Adrenal gland (tissue), 12 donors: Measurements from ENCODE around the gene EHMT1. TPM values are rescaled to one million over a fixed set of nuclear protein-coding genes. Genes with fewer than 3 reads are reported as not detected.

Experiments used
- DNase-seq, 7 donors: peaks; one replicate each; pipeline ENCODE4 v3.0.0-alpha.2; 2019 to 2020
- H3K27ac ChIP-seq, 5 donors: fragments of 200-600 bp; sonication (generic) in 4 of 5; 1 replicate in 3 of 5; 2 replicates in 2 of 5; pipeline versions ENCODE4 v1.5.1 to v1.8.0; 2016 to 2020; ENCODE audit warnings: mild to moderate bottlenecking in 1 of 5
- H3K27me3 ChIP-seq: fragments of 200-600 bp; 2 replicates; pipeline ENCODE4 v1.8.0; 2021
- H3K36me3 ChIP-seq, 2 donors: fragments of 200-600 bp; replicated peaks in 1 of 2; 1 replicate in 1 of 2; 2 replicates in 1 of 2; pipeline versions ENCODE4 v1.5.1 to v1.8.0; 2018 to 2022
- H3K4me1 ChIP-seq, 2 donors: fragments of 200-600 bp; replicated peaks in 1 of 2; 1 replicate in 1 of 2; 2 replicates in 1 of 2; pipeline versions ENCODE4 v1.5.1 to v1.8.0; 2018 to 2021
- H3K4me3 ChIP-seq, 4 donors: fragments of 200-600 bp; sonication (generic) in 3 of 4; one replicate each; pipeline ENCODE4 v1.5.1; 2016 to 2018
- H3K9me3 ChIP-seq, 3 donors: fragments of 200-600 bp; sonication (generic) in 1 of 3; replicated peaks in 1 of 3; 1 replicate in 2 of 3; 2 replicates in 1 of 3; pipeline versions ENCODE4 v1.5.1 to v1.8.0; 2016 to 2021
- POLR2A ChIP-seq, 2 donors: fragments of 450-650 bp; IDR thresholded peaks; one replicate each; pipeline ENCODE4 v1.6.1; 2017; ENCODE audit warnings: antibody characterized with exemption in 2 of 2, mild to moderate bottlenecking in 2 of 2, moderate library complexity in 1 of 2
- WGBS, 4 donors: extraction: QIAGEN DNeasy Blood & Tissue Kit in 2 of 4; methylation state at CpG; one replicate each; pipeline versions ENCODE4 v1.1.5 to v1.1.7; 2013 to 2017; 5-methylcytosine and 5-hydroxymethylcytosine counted together
- intact Hi-C, 2 donors: fragments of 100-400 bp; cut with DNase I; formaldehyde crosslinking; loops; one replicate each; pipeline versions ENCODE4 v1.14.1 to v1.15.0; 2022 to 2023
- polyA plus RNA-seq, 3 donors: library from polyadenylated mRNA; stranded (reverse); fragments of 200-250 nt in 2 of 3; fragments of 350-450 nt in 1 of 3; fragmentation: Illumina TruSeq in 1 of 3; extraction: RNeasy Lipid Tissue Mini Kit (QIAGEN cat#74804) in 1 of 3; gene quantifications; one replicate each; pipeline ENCODE4 v1.2.3, GENCODE V29; 2013 to 2014
- total RNA-seq, 9 donors: library from RNA; depleted of rRNA in 4 of 9; stranded (reverse); fragments of >200 nt in 4 of 9; fragments of 120-200 nt in 1 of 9; fragmentation: NEBNext Ultra II Directional in 1 of 9; extraction: Animal tissue kit (Norgen Biotek cat#: 25700) in 1 of 9; gene quantifications; one replicate each; pipeline versions ENCODE4 v1.1.0 to v1.2.4, GENCODE V29; 2013 to 2023
- TF ChIP-seq, protein P1 (sequence below), 6 experiments: fragments of 450-650 bp in 4 of 6; fragments of 200-600 bp in 2 of 6; sonication (generic) in 1 of 6; IDR thresholded peaks; 1 replicate in 5 of 6; 2 replicates in 1 of 6; pipeline versions ENCODE4 v1.5.1 to v1.8.0; 2016 to 2021; ENCODE audit warnings: antibody characterized with exemption in 6 of 6, mild to moderate bottlenecking in 2 of 6, moderate library complexity in 1 of 6
- donor health status: healthy with polysubstance abuse.
- donor health status: Bipolar disorder and iron deficiency.
- donor health status: DM: yes; HTN: yes; CAD: no.
- donor health status: DM: no; HTN: no; CAD: no.
- donor health status: DM: no; HTN: no; CAD: no.
- donor health status: DM: yes; HTN: yes; CAD: no.

EHMT1 gene
- total and polyA plus RNA-seq, 12 donors, result 42.0 to 171 (median 71.0) TPM

DNA sequence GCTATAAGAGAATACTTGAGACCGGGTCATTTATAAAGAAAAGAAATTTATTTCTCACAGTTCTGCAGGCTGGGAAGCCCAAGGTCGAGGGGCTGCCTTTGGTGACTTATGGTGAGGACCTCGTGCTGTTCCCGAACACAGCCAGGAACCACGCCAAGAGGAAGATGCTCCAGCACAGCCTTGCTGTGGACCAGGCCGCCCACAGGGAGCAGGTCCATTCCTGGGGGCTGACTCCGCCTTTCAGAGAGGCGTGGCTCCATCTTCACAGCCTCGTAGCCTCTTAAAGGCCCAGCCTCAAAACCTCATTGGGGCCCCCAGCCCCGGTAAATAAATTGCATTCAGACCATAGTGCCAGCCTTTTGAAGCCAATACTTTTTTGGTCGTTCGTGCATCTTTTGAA, 165.2 kb downstream of the EHMT1 start:
- peaks cover 0 to 52% of the 10 kb centered on the region in 2 donors for H3K36me3 ChIP-seq

GRCh38 chr9:137784641-137785513, 166.1 kb downstream of the EHMT1 start:
- H3K9me3 ChIP-seq, result no peaks in the 10 kb centered on the region
- no peak overlapping the region for H3K4me3 ChIP-seq
- intact Hi-C loops, result no loop called here
- H3K27ac ChIP-seq, result no peak overlapping the region
- H3K36me3 ChIP-seq, result peaks cover 0 to 44% of the 10 kb centered on the region in 2 donors
- WGBS, 4 donors, result 82 to 88% (median 84%) methylated on average over 18 to 20 of the region's 20 CpGs
- H3K27me3 ChIP-seq, result no peaks in the 10 kb centered on the region
- no peaks in the 10 kb centered on the region for H3K4me1 ChIP-seq
- no peak for DNase-seq
- TF ChIP-seq, protein P1, sequence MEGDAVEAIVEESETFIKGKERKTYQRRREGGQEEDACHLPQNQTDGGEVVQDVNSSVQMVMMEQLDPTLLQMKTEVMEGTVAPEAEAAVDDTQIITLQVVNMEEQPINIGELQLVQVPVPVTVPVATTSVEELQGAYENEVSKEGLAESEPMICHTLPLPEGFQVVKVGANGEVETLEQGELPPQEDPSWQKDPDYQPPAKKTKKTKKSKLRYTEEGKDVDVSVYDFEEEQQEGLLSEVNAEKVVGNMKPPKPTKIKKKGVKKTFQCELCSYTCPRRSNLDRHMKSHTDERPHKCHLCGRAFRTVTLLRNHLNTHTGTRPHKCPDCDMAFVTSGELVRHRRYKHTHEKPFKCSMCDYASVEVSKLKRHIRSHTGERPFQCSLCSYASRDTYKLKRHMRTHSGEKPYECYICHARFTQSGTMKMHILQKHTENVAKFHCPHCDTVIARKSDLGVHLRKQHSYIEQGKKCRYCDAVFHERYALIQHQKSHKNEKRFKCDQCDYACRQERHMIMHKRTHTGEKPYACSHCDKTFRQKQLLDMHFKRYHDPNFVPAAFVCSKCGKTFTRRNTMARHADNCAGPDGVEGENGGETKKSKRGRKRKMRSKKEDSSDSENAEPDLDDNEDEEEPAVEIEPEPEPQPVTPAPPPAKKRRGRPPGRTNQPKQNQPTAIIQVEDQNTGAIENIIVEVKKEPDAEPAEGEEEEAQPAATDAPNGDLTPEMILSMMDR (IDR thresholded peaks at IDR 0.05), result no peak
- TF ChIP-seq POLR2A (IDR thresholded peaks at IDR 0.05), result no peak

More for the DNA sequence above, 165.2 kb downstream of the EHMT1 start:
- intact Hi-C loops, result no loop called here
- no peak overlapping the region for H3K27ac ChIP-seq
- no peaks in the 10 kb centered on the region for H3K9me3 ChIP-seq
- 73 to 78% (median 76%) methylated on average over 12 of the region's 12 CpGs for WGBS, 4 donors
- DNase-seq, result peak in 2 of 7 donors; percentile 16 to 18
- no peak overlapping the region for H3K4me3 ChIP-seq
- TF ChIP-seq, protein P1 (IDR thresholded peaks at IDR 0.05), result no peak
- no peak for TF ChIP-seq POLR2A (IDR thresholded peaks at IDR 0.05)
- no peaks in the 10 kb centered on the region for H3K4me1 ChIP-seq
- H3K27me3 ChIP-seq, result no peaks in the 10 kb centered on the region

DNA sequence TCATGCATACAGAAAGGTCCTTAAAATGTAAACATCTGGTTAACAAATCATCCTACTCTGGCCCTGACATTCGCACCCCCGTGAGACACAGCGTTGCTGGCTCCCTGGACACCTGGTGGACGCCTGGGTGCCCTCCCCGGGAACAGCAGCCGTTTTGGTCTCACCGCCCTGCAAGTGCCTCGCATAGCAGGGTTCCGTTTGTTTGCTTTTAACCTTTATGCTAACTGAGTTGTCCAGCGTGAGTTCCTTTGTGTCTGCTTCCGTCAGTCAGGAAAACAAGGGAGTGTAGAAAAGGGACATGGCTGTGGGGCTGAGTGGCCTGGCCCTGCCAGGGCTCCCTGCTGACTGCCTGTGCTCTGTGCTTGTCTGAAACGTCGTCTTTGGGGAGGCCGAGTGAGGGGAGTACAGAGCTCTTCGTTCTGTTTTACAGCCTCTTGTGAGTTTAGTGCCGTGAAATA, 166.9 kb downstream of the EHMT1 start:
- Histone ChIP-seq H3K36me3 (peaks cover 0 to 50% of the 10 kb centered on the region in 2 donors), H3K4me1 (no peaks in the 10 kb centered on the region), H3K4me3 (no peak overlapping the region), H3K9me3 (no peaks in the 10 kb centered on the region), H3K27me3 (no peaks in the 10 kb centered on the region), H3K27ac (no peak overlapping the region)
- intact Hi-C loops, result no loop called here
- 74 to 83% (median 81%) methylated on average over 16 of the region's 16 CpGs for WGBS, 4 donors
- TF ChIP-seq, protein P1 (IDR thresholded peaks at IDR 0.05), result no peak
- no peak for TF ChIP-seq POLR2A (IDR thresholded peaks at IDR 0.05)
- DNase-seq, result no peak

DNA sequence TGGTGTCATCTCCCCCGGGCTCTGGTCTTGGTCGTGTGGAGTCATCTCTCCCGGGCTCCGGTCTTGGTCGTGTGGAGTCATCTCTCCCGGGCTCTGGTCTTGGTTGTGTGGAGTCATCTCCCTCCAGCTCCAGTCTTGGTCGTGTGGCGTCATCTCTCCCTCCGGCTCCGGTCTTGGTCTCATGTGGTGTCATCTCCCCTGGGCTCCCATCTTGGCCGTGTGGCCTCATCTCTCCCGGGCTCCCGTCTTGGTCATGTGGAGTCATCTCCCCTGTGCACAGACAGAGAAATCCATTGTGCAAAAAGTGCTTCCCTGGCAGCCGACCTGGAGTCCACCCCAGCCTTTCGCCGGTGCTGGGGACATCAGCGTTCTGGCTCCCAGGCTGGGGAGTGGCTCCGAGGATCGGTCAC, 167.7 kb downstream of the EHMT1 start:
- no peaks in the 10 kb centered on the region for H3K9me3 ChIP-seq
- no peaks in the 10 kb centered on the region for H3K4me1 ChIP-seq
- peaks cover 0 to 54% of the 10 kb centered on the region in 2 donors for H3K36me3 ChIP-seq
- 83 to 94% (median 88%) methylated on average over 13 to 19 of the region's 19 CpGs for WGBS, 4 donors
- H3K4me3 ChIP-seq, result no peak overlapping the region
- no peak for DNase-seq
- intact Hi-C loops, result no loop called here
- no peaks in the 10 kb centered on the region for H3K27me3 ChIP-seq
- TF ChIP-seq, protein P1 (IDR thresholded peaks at IDR 0.05), result no peak
- no peak for TF ChIP-seq POLR2A (IDR thresholded peaks at IDR 0.05)
- H3K27ac ChIP-seq, result no peak overlapping the region
